K562 (cell line): ENCODE measurements around the gene WFDC8.

ENCODE experiments used
- ARID2 ChIP-seq: fragments of 450-650 bp; IDR thresholded peaks from 2 replicates; pipeline ENCODE4 v1.6.1; 2017; ENCODE audit warnings: antibody characterized with exemption, mild to moderate bottlenecking
- BHLHE40 ChIP-seq: IDR thresholded peaks from 2 replicates; pipeline ENCODE4 v1.6.1; 2011; ENCODE audit warnings: low read length, improper control_type of control experiment
- ETS2 ChIP-seq: IDR thresholded peaks from 2 replicates; pipeline ENCODE4 v1.6.1; 2016; ENCODE audit warnings: borderline replicate concordance, missing genetic modification characterization, mild to moderate bottlenecking, moderate library complexity, missing compliant biosample characterization; ENCODE audit not compliant: poor library complexity, severe bottlenecking
- EZH2 ChIP-seq: IDR thresholded peaks from 2 replicates; pipeline ENCODE4 v1.6.1; 2012; ENCODE audit warnings: low read depth, mild to moderate bottlenecking, inconsistent platforms, low read length, borderline replicate concordance
- KLF6 ChIP-seq: fragments of 250-450 bp; sonication (Bioruptor Pico); IDR thresholded peaks from 2 replicates; pipeline ENCODE4 v1.4.0; 2020; ENCODE audit warnings: mild to moderate bottlenecking, moderate library complexity, borderline replicate concordance
- MCM2 ChIP-seq: fragments of 450-650 bp; IDR thresholded peaks from 2 replicates; pipeline ENCODE4 v1.6.1; 2017; ENCODE audit warnings: low read depth, mild to moderate bottlenecking
- POLR2A ChIP-seq: fragments of 450-650 bp; conservative IDR thresholded peaks from 2 replicates; pipeline ENCODE4 v1.6.1; 2016
- SLC30A9 ChIP-seq: fragments of 250-450 bp; sonication (Bioruptor Pico); IDR thresholded peaks from 2 replicates; pipeline ENCODE4 v1.8.0; 2022; ENCODE audit warnings: mild to moderate bottlenecking, moderate library complexity
- TAF1 ChIP-seq: IDR thresholded peaks from 2 replicates; pipeline ENCODE4 v1.6.1; 2011; ENCODE audit warnings: mild to moderate bottlenecking, low read length, moderate library complexity; ENCODE audit not compliant: insufficient read depth, control insufficient read depth, severe bottlenecking; ENCODE audit errors: extremely low read depth
- ZKSCAN1 ChIP-seq: fragments of 150-350 bp; IDR thresholded peaks from 2 replicates; pipeline ENCODE4 v1.6.1; 2016; ENCODE audit warnings: low read depth, low read length
- ZNF766 ChIP-seq: fragments of 200-800 bp; sonication (Bioruptor generic); conservative IDR thresholded peaks from 2 replicates; pipeline ENCODE4 v1.6.1; 2016; ENCODE audit warnings: missing genetic modification characterization, missing compliant biosample characterization
- TF ChIP-seq, protein P1 (sequence below), 3 experiments: IDR thresholded peaks in 2 of 3; conservative IDR thresholded peaks in 1 of 3; 2 replicates each; pipeline ENCODE4 v1.5.1; 2011 to 2012; ENCODE audit warnings: low read length in 3 of 3, mild to moderate bottlenecking in 3 of 3, control low read depth in 2 of 3, improper control_type of control experiment in 1 of 3, inconsistent platforms in 1 of 3, low read depth in 1 of 3, mixed read lengths in 1 of 3, moderate library complexity in 1 of 3; ENCODE audit not compliant: insufficient read depth in 2 of 3
- TF ChIP-seq, protein P2 (sequence below), 2 experiments: fragments of 450-650 bp; formaldehyde crosslinking in 1 of 2; IDR thresholded peaks; 2 replicates each; pipeline versions ENCODE4 v1.4.0 to v1.6.1; 2014 to 2020; ENCODE audit warnings: mild to moderate bottlenecking in 2 of 2, borderline replicate concordance in 1 of 2, low read depth in 1 of 2
- TF ChIP-seq, protein P3 (sequence below): fragments of 250-450 bp; sonication (Bioruptor Pico); IDR thresholded peaks from 2 replicates; pipeline ENCODE4 v1.6.1; 2021; ENCODE audit warnings: mild to moderate bottlenecking

DNA sequence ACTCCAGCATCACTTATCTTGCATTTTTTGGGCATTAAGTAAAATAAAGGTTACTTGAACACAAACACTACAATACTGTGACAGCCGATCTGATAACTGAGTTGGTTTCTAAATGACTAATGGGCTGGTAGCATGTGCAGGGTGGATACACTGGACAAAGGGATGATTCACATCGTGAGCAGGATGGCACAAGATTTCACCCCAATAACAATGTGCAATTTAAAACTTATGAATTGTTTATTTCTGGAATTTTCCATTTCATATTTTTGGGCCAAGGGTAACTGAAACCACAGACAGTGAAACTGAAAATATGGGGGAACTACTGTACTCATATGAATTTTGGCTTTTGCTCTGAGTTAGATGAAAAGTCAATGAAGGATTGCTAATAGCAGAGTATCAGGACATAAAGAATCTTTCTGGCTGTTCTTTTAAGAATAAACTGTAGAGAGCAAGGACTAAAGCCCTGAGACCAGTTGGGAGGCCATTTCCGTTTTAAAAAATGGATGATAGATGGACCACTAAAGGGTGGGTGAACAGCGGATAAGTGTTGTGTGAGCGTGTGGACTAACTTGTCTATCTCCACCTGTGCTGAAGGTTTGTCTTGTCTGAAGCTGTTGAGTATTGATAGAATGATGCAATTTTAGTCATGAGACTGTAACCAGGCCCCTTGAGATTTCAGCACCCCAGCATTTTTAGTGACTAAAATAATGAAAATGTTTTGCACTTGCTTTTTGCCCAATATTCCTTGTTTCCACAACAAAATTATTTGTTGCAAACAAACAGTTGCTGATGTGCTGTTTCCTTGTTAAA lies 71.9 kb downstream of the WFDC8 start:
- TF ChIP-seq EZH2 (no peak), MCM2 (no peak), ARID2 (no peak), ZNF766 (no peak), KLF6 (no peak), ZKSCAN1 (no peak), POLR2A (no peak), TAF1 (no peak), ETS2 (tag) (no peak), BHLHE40 (no peak), SLC30A9 (no peak)
- TF ChIP-seq, protein P1, sequence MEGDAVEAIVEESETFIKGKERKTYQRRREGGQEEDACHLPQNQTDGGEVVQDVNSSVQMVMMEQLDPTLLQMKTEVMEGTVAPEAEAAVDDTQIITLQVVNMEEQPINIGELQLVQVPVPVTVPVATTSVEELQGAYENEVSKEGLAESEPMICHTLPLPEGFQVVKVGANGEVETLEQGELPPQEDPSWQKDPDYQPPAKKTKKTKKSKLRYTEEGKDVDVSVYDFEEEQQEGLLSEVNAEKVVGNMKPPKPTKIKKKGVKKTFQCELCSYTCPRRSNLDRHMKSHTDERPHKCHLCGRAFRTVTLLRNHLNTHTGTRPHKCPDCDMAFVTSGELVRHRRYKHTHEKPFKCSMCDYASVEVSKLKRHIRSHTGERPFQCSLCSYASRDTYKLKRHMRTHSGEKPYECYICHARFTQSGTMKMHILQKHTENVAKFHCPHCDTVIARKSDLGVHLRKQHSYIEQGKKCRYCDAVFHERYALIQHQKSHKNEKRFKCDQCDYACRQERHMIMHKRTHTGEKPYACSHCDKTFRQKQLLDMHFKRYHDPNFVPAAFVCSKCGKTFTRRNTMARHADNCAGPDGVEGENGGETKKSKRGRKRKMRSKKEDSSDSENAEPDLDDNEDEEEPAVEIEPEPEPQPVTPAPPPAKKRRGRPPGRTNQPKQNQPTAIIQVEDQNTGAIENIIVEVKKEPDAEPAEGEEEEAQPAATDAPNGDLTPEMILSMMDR (IDR thresholded peaks at IDR 0.05 in 2 of 3, conservative IDR thresholded peaks at IDR 0.05 in 1 of 3; ENCODE audit: insufficient read depth in 2 of 3, low read depth in 1 of 3, low read length in 3 of 3) = no peak
- TF ChIP-seq, protein P2, sequence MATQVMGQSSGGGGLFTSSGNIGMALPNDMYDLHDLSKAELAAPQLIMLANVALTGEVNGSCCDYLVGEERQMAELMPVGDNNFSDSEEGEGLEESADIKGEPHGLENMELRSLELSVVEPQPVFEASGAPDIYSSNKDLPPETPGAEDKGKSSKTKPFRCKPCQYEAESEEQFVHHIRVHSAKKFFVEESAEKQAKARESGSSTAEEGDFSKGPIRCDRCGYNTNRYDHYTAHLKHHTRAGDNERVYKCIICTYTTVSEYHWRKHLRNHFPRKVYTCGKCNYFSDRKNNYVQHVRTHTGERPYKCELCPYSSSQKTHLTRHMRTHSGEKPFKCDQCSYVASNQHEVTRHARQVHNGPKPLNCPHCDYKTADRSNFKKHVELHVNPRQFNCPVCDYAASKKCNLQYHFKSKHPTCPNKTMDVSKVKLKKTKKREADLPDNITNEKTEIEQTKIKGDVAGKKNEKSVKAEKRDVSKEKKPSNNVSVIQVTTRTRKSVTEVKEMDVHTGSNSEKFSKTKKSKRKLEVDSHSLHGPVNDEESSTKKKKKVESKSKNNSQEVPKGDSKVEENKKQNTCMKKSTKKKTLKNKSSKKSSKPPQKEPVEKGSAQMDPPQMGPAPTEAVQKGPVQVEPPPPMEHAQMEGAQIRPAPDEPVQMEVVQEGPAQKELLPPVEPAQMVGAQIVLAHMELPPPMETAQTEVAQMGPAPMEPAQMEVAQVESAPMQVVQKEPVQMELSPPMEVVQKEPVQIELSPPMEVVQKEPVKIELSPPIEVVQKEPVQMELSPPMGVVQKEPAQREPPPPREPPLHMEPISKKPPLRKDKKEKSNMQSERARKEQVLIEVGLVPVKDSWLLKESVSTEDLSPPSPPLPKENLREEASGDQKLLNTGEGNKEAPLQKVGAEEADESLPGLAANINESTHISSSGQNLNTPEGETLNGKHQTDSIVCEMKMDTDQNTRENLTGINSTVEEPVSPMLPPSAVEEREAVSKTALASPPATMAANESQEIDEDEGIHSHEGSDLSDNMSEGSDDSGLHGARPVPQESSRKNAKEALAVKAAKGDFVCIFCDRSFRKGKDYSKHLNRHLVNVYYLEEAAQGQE (IDR thresholded peaks at IDR 0.05; ENCODE audit: borderline replicate concordance) = no peak
- TF ChIP-seq, protein P2 (CRISPR knock-in tag; IDR thresholded peaks at IDR 0.05; ENCODE audit: low read depth) = no peak
- TF ChIP-seq, protein P3, sequence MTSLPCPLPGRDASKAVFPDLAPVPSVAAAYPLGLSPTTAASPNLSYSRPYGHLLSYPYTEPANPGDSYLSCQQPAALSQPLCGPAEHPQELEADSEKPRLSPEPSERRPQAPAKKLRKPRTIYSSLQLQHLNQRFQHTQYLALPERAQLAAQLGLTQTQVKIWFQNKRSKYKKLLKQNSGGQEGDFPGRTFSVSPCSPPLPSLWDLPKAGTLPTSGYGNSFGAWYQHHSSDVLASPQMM (CRISPR knock-in tag) = no peak
